ENCODE data around the gene GOLGA6D.

GRCh38 chr15:75342221-75342620 lies 59.6 kb downstream of the GOLGA6D start:
- TF ChIP-seq CTCF (IDR thresholded peaks at IDR 0.05; ENCODE audit: insufficient read depth, low read length) = no peak
- TF ChIP-seq POLR2AphosphoS5 (IDR thresholded peaks at IDR 0.05; ENCODE audit: low read depth) = no peak
- no peak for TF ChIP-seq GABPA (IDR thresholded peaks at IDR 0.05; ENCODE audit: low read depth)
